ENCODE measurements around the gene RHCG.

RHCG gene

DNA sequence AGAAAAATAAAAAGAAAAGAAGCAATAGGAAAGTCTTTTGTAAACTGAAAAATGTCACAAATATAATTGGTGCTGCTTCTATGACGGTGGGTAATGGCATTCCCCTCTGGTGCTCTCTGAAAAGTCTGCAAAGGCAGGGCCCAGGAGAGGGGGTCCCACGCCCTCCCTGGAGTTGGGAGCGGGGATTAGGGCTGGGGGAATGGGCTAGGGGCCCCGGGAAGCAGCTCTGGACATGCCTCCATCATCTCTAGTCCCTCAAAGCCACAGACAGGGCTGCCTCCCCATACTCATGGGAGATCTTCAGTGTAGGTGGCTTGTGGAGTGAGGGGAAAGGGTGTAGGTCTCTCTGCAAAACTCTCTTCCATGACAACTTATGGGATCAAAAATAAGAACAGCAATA lies 7.8 kb upstream of the RHCG start:
- no peak for DNase-seq (ENCODE audit: low read depth in 2 of 2, low spot score in 1 of 2)

GRCh38 chr15:89502867-89503595 lies 6.6 kb upstream of the RHCG start:
- no peak for DNase-seq (ENCODE audit: low read depth in 2 of 2, low spot score in 1 of 2)

DNA sequence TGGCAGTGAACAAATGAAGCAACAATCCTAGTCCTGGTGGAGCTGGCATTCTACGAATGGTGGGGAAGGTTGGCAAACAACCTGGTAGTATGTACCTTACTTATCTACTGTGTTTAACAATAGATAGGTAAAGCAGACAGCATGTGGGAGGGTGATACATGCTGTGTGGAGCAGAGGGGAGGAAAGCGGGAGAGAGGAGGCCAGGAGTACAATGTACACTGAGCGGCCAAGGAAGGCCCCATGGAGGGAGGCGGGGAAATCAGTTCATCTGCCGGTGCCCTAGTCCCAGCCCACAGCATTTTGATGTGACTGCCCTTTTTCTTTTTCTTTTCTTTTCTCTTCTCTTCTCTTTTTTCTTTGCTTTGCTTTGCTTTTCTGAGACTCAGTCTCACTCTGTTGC lies 5.3 kb upstream of the RHCG start:
- DNase-seq (ENCODE audit: low read depth in 2 of 2, low spot score in 1 of 2): no peak

DNA sequence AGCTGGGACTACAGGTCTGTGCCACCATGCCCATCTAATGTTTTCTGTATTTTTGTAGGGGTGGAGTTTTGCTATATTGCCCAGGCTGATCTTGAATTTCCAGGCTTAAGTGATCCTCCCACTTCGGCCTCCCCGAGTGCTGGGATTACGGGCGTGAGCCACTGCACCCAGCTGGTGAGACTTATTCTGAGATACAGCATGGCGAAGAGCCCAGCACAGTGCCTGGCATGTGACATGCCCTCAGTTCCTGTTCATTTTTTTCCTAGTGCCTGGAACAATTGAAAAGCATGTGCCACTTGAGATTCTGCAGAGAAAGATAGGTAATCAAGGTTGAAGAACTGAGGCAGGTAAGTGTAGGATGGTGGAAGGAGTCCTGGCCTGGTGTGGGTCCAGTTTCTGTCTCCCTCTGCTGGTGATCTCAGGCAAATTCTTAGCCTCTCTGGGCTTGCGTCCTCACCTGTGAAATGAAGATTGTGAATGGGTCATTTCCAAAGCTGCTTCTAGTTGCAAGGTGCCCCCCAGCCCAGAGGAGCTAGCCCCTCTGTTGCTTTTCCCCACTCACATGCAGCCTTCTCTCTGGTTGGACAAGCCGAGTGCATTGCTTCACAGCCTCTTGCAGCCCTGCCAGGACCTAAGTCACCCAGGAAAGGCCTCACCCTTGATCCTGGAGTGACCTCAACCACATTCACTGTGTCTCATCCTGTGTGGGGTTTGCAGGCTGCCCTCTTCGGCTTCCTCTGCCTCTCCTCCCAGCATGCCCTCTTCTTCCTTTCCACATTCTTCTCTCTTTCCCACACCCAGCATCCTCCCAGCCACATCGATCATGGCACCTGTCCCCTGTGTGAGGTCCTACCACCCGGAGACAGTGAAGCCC lies 4.3 kb upstream of the RHCG start:
- DNase-seq (ENCODE audit: low read depth in 2 of 2, low spot score in 1 of 2): no peak

GRCh38 chr15:89499156-89499555 lies 2.8 kb upstream of the RHCG start:
- no peak for DNase-seq (ENCODE audit: low read depth in 2 of 2, low spot score in 1 of 2)

- DNase-seq (ENCODE audit: low read depth in 2 of 2, low spot score in 1 of 2): no peak
Observed at GRCh38 chr15:89498574-89498906, 2.2 kb upstream of the RHCG start.

DNA sequence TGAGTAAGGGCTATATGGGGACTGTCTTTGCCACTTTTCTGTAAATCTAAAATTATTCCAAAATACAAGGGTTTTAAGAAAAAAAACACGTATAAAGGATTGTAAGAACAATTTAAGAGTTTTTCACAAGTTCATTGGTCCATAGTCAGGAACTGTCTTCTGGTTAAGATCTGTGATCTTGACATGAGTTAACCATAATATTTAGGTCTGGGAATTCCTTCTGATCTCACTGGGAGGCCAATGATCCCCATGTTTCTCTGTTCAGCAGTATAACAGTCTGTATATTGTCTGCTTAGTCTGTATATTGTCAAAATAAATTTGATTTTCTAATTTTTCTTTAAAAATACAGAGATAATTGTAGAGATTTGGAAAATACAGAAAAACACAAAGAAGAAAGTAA lies 848 bp upstream of the RHCG start:
- no peak for DNase-seq (ENCODE audit: low read depth in 2 of 2, low spot score in 1 of 2)

GRCh38 chr15:89495638-89496145 lies 691 bp downstream of the RHCG start:
- no peak for DNase-seq (ENCODE audit: low read depth in 2 of 2, low spot score in 1 of 2)

DNA sequence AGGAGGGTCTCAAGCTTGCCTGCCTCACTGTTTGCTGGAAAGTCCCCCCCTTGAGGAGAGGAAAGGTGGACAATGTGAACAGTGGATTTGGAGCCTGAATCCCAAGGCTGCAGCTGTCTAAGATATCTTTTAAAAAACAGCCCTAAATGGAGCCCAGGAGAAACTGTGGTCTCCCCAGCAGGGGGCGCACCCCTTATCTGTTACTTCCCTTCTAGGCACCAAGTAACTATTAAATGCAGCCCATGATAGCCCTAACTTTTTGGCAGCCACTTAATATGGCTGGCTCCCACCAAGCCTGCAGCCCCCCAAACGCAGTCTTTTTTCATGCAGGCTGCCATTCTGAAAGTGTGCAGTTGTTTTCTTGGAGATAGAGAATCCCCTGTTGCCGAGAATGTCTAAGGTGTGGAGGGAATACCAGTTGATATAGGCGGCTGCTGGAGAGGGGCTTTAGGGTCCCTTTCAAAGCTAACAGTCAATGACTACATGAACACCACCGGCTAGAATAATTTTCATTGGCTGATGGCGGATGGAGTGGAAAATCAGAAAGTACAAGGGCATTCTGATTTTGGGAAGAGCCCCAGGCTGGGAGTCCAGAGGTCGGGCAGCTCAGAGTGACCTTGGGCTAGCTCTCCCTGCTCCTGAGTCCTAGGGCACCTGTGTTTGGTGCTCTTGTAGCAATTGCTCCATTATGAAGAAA lies 1.3 kb downstream of the RHCG start:
- no peak for DNase-seq (ENCODE audit: low read depth in 2 of 2, low spot score in 1 of 2)

DNA sequence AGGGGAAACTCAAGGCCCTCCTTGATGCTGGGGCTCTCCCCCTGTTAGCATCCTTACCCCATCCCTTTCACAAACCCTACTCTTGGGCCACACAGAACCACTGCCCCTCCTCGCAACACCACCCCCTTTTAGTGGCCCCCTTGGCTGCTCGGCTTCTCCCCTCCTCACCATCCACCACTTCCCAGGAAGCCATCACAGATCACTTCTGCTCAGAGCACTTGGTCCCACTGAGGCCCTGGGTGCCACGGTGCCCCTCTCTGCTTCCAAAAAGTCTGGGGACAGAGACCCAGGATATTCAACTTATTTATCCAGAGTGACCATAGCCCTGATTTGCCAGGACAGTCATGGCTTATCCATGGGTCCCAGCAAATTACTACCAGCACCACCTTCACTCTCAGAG lies 2.4 kb downstream of the RHCG start:
- no peak for DNase-seq (ENCODE audit: low read depth in 2 of 2, low spot score in 1 of 2)

GRCh38 chr15:89492934-89493631 lies 3.3 kb downstream of the RHCG start:
- DNase-seq (ENCODE audit: low read depth in 2 of 2, low spot score in 1 of 2): no peak

DNA sequence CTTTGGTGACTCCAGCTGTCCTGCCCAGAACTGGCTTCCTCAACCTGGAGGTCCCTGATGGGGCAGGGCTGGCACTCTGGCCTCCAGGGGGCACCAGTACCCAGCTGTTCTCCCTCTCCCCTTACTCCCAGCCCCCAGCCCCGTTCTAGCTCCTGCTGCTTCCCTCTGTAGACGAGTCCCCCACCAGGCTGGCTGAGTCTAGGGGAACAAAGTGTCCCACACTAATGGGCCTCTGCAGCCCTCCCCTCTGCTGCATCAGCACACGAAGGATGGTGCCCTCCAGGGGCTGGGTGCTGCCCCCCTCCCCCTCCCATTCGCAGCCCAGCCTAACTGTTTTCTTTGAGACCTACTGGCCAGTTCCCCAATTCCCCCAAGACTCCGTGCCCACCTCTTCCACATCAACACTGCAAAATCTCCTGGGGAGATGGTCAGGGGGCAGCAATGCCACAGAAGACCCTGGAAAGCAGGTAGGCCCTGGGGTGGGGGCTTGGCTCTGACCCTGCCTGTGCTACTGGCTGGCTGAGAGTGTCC lies 4.2 kb downstream of the RHCG start:
- DNase-seq (ENCODE audit: low read depth in 2 of 2, low spot score in 1 of 2): no peak

GRCh38 chr15:89490814-89491315 lies 5.5 kb downstream of the RHCG start:
- no peak for DNase-seq (ENCODE audit: low read depth in 2 of 2, low spot score in 1 of 2)

DNA sequence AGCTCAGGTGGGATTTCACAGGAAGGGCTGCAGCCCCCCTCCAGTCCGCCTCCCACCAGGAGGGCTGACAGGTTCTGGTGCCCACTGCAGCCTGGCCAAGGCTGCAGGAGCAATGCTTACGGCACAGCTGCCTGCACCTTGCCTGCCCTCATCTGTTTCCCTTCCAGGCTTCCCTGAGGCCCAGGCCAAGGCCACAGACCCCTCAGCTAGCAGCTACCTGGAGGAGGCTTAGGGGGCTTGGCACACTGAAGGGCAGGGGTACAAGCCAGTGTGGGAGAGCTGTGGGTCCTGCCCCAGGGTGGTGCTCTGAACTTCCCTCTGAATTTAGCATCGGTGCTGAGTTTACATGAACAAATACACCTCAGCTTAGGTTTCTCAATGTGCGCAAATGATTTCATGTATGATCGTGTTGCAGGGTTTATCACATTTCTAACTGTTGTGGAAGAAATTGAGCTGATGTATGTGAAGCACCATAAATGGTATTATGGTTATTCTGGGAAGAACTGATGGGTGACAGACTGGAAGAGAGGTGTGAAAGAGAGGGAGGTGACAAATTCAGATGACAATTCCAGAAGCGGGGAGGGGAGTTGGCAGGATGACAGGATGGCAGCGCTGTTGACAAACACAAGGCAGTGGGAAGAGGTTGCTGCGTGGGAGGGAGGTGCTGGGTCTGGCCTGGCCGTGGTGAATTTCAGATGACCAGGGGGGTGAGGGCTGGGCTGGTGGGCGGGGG lies 6.1 kb downstream of the RHCG start:
- DNase-seq (ENCODE audit: low read depth in 2 of 2, low spot score in 1 of 2): no peak

DNA sequence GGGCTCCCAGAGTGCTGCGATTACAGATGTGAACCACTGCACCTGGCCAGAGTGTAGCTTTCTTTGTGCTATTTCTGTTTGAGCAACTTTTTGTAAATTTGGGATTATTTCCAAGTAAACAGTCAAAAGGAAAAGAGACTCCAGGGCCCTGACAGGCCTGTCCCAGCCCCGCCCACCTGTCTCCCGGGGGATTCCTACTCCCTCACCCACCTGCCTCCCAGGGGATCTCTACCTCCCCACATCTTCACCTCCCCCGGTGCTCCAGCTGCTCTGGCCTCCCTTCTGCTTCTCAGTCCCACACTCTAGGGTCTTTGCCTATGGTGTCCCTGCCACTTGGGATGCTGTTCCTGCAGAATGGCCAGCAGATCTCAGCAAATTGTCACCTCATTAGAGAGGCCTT lies 7.0 kb downstream of the RHCG start:
- no peak for DNase-seq (ENCODE audit: low read depth in 2 of 2, low spot score in 1 of 2)

GRCh38 chr15:89487791-89488190 lies 8.6 kb downstream of the RHCG start:
- no peak for DNase-seq (ENCODE audit: low read depth in 2 of 2, low spot score in 1 of 2)

DNA sequence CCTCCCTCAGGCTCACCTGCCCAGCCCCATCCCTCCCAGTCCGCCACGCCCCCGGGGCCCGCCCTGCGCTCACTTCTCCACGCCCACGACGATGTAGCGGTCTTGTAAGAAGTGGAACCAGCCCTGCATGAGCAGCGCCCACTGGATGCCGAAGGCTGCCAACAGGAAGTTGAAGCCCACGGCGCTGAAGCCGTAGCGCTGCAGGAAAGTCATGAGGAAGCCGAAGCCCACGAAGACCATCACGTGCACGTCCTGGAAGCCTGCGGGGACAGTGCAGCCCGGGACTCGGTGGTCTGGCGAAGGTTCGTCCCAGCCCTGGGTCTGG lies 9.7 kb downstream of the RHCG start:
- no peak for DNase-seq (ENCODE audit: low read depth in 2 of 2, low spot score in 1 of 2)

- DNase-seq (ENCODE audit: low read depth in 2 of 2, low spot score in 1 of 2): no peak
Observed at GRCh38 chr15:89483079-89483478, 13.3 kb downstream of the RHCG start.

DNA sequence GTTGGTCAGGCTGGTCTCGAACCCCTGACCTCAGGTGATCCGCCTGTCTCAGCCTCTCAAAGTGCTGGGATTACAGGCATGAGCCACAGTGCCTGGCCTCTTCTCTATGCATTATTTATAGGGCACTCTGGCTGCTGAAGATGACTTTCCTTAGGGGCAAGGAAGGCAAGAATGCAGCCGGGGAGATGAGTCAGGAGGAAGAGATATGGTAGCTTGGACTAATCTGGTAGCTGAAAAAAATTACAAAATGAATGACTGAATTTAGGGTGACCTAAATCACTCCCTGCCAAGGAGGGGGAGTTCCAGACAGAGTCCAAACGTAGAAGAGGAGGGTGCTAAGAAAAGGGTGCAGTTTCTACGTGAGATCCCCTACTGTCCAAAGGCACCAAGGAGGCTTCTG lies 14.2 kb downstream of the RHCG start:
- DNase-seq (ENCODE audit: low read depth in 2 of 2, low spot score in 1 of 2): no peak

GRCh38 chr15:89480505-89480904 lies 15.9 kb downstream of the RHCG start:
- DNase-seq (ENCODE audit: low read depth in 2 of 2, low spot score in 1 of 2): no peak

All from stimulated activated CD8-positive, alpha-beta memory T cell treated with anti-CD3 and anti-CD28 coated beads, Interleukin-4, amount 100 ng/mL, for 1 hour (primary cell).